NCI-H69 (cell line): ENCODE data around the gene SBNO1.
A peak's percentile ranks its signal among the peaks of the same experiment; 100 is the strongest.
"Not testable (repeated sequence)": the region's sequence is repeated elsewhere in the genome, so short reads cannot be mapped to it uniquely, and the experiment has no call there.

Experiments
- DNase-seq: peaks from one replicate; lab custom pipeline; 2025; lab: John Stamatoyannopoulos, UW

Gene SBNO1

GRCh38 chr12:123364532-123365024 is at the start of gene SBNO1:
SBNO1 (minus strand) TSS chr12:123364847; CDS start chr12:123350441, 14,406 bp downstream.
- peak; percentile 97 for DNase-seq

DNA sequence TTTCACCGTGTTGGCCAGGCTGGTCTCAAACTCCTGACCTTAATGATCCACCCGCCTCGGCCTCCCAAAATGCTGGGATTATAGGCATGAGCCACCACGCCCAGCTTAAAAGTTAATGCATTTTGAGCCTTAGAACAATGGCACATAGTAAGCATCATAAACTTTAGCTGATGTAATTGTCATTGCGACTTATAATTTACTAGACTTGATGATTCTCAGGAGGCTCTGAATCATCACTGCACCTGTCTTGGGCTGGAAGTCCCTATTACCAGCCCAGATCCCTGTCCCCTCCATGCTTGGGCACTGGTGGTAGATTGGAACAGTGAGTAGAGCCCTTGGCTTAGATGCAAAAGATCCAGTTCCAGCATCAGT is 45.4 kb upstream of the SBNO1 start:
- no peak for DNase-seq

DNA sequence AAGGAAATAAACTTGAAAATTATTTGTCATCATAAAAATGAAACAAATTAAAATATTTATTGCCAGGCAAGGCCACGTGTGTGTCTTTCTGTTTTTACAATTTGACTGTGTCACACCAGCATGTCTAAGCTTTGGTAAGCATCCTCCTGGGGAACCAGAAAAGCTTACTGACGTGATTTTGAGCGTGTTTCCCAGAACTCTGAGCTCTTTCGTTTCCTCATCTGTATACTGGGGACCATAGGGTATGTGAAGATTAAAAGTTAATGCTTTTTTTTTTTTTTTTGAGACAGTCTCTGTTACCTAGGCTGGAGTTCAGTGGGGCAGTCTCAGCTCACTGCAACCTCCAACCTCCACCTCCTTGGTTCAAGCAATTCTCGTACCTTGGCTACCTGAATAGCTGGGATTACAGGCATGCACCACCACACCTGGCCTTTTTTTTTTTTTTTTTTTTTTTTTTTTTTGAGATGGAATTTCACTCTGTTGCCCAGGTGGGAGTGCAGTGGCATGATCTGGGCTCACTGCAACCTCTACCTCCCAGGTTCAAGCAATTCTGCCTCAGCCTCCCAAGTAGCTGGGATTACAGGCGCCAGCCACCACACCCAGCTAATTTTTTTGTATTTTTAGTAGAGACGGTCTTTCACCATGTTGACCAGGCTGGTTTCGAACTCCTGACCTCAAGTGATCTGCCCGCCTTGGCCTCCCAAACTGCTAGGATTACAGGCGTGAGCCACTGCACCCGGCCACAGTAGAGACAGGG is 44.8 kb upstream of the SBNO1 start:
- DNase-seq, result not testable (repeated sequence)

- not testable (repeated sequence) for DNase-seq
Observed at GRCh38 chr12:123408619-123409018, 44.0 kb upstream of the SBNO1 start.

DNA sequence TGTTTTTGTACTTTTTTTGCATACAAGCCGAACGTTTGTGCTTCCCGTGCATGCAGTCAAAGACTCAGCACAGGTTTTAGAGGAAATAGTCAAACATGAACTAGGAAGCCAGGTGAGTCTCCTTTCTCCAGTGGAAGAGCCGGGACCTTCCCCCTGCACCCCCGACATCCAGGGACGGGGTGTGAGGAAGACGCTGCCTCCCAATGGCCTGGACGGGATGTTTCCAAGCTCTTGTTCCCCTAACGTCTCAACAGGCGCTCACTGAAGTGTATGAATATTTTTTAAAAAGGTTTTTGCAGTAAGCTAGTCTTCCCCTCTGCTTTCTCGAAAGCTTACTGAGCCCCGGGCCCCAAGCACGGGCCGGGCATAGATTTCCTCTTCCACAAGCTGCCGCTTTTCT is 43.3 kb upstream of the SBNO1 start:
- not testable (repeated sequence) for DNase-seq

- not testable (repeated sequence) for DNase-seq
Observed at GRCh38 chr12:123407269-123407668, 42.6 kb upstream of the SBNO1 start.

GRCh38 chr12:123404581-123404980 is 39.9 kb upstream of the SBNO1 start:
- DNase-seq, result no peak

GRCh38 chr12:123401753-123402683 is 37.4 kb upstream of the SBNO1 start:
- DNase-seq, result no peak

GRCh38 chr12:123399255-123399617 is 34.6 kb upstream of the SBNO1 start:
- no peak for DNase-seq

- no peak for DNase-seq
Observed at GRCh38 chr12:123398550-123399254, 34.1 kb upstream of the SBNO1 start.

- no peak for DNase-seq
Observed at GRCh38 chr12:123398177-123398549, 33.5 kb upstream of the SBNO1 start.

DNA sequence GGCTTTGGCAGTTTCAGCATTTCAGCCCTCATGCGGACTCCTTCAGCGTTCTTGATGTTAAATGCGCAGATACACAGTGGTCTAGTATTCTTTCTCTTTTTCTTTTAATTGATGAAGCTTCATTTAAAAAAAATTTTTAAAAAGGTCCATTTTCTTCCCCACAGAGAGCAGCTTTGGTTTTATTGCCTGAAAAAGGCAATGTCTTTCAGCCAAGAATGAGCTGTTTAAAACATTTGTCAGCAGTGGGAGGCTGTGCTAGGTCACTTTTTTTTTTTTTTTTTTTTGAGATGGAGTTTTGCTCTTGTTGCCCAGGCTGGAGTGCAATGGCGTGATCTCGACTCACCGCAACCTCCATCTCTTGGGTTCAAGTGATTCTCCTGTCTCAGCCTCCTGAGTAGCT is 32.8 kb upstream of the SBNO1 start:
- DNase-seq, result no peak

GRCh38 chr12:123396954-123397353 is 32.3 kb upstream of the SBNO1 start:
- DNase-seq, result no peak

- no peak for DNase-seq
Observed at GRCh38 chr12:123396543-123396942, 31.9 kb upstream of the SBNO1 start.

DNA sequence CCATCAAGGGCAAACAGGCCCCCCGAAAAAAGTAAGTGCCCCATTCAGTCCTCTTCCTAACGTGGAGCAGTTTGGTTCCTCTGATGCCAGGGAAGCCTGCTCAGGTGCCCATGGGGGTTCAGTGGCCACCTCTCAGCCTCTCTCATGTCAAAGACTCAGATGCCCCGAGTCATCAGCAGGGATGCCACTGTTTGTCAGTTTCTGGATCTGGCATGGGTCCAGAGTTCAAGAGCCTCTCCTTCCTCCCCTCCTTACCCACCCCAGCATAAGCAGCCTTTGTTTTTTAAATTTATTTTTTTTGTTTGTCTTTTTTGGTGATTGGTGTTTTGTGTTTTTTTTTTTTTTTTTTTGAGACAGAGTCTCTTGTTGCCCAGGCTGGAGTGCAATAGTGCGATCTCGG is 30.6 kb upstream of the SBNO1 start:
- DNase-seq, result no peak

DNA sequence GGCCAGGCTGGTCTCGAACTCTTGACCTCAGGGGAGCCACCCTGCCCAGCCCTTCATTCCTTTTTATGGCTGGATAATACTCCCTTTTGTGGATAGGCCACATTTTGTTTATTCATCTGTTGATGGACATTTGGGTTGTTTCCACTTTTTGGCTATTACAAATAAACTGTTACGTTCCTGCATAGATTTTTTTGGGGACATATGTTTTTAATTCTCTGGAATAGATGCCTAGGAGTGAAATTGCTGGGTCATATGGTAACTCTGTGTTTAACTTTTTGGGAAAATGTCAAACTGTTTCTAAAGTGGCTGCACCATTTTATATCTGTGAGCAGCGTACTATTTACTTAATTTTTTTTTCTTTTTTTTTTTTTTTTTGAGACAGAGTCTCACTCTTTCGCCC is 29.1 kb upstream of the SBNO1 start:
- no peak for DNase-seq

- no peak for DNase-seq
Observed at GRCh38 chr12:123391546-123392343, 27.1 kb upstream of the SBNO1 start.

DNA sequence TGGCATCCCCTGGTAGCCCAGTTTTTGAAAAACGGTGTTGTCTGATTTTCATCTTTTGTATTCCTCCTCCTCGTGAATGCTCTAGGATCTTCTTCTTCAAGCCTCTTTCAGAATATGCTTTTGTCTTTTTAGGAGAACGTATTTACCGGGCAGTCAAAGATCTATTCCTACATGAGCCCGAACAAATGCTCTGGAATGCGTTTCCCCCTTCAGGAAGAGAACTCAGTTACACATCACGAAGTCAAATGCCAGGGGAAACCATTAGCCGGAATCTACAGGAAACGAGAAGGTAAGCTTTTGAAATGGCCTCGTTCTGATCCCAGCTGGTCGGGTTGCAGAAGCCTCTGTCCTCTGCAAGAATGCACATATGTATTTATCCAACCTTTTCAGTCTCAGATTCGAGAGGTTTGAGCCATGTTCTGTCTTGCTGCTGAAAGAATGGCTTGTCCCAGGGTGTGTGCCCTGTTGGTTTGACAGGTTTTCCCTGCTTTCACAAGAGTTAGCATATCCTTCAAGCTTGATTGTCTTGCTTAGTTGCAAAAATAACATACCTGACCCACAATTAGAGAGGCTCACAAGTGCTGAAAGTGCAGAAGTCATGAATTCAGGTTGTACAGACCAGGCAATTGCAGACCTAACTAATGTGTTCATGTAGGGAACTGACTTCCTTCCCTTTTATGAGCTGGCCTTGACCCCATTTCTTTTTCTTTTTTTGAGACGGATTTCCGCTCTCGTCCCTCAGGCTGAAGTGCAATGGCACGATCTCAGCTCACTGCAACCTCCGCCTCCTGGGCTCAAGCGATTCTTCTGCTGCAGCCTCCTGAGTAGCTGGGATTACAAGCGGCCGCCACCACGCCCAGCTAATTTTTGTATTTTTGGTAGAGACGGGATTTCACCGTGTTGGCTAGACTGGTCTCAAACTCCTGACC is 26.1 kb upstream of the SBNO1 start:
- DNase-seq, result no peak

GRCh38 chr12:123389560-123390351 is 25.1 kb upstream of the SBNO1 start:
- DNase-seq, result peak; percentile 50
